ENCODE measurements around the gene PRMT5.

GRCh38 chr14:22901799-22902198 is 27.4 kb downstream of the PRMT5 start:
- TF ChIP-seq CTCF (IDR thresholded peaks at IDR 0.05) (no peak), POLR2A (IDR thresholded peaks at IDR 0.05) (no peak)
